ENCODE data around the gene AK9. TPM values are rescaled to one million over a fixed set of nuclear protein-coding genes. Genes with fewer than 3 reads are reported as not detected.
"Not testable (repeated sequence)": the region's sequence is repeated elsewhere in the genome, so short reads cannot be mapped to it uniquely, and the experiment has no call there.

The AK9 gene
- total and polyA plus RNA-seq, 2 of the 4 experiments (the other 2 are of a cell fraction) = 1.7 to 1.8 TPM

DNA sequence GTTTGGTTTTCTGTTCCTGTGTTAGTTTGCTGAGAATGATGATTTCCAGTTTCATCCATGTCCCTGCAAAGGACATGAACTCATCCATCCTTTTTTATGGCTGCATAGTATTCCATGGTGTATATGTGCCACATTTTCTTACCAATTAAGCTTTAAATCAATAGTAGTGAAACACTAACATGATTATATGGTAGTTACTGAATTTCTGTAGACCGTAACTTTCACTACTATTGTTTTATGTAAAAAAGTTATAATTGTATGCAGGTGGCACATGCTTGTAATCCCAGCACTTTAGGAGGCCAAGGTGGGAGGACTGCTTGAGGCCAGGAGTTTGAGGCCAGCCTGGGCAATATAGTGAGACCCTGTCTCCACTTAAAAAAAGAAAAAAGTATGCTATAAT lies 229.8 kb downstream of the AK9 start:
- Histone ChIP-seq H3K79me1 (ENCODE audit: low read depth in 1 of 2, low read length in 2 of 2) (peaks cover 15 to 34% of the 10 kb centered on the region in 2 experiments), H3K36me3 (ENCODE audit: control insufficient read depth, insufficient read depth, low read length) (peaks cover 17% of the 10 kb centered on the region)
- DNase-seq; H2BK5ac ChIP-seq (ENCODE audit: low read depth, low read length, poor library complexity, severe bottlenecking); H4K8ac ChIP-seq (ENCODE audit: low read depth in 2 of 2, low read length in 2 of 2); H2BK120ac ChIP-seq (ENCODE audit: low read depth, low read length); in situ Hi-C loops (cut with MboI; ENCODE audit: low sequenced_read_pairs); H2AK9ac ChIP-seq (replicated peaks; ENCODE audit: low read depth, low read length, poor library complexity); dilution Hi-C loops (cut with HindIII; ENCODE audit: low sequenced_read_pairs, unreplicated experiment); H3K4me1 ChIP-seq (ENCODE audit: control insufficient read depth, insufficient read depth, low read length); H3K27me3 ChIP-seq (ENCODE audit: control insufficient read depth, insufficient read depth, low read length); H3K9ac ChIP-seq (ENCODE audit: low read depth, low read length); H3K18ac ChIP-seq (ENCODE audit: low read depth, low read length); H3K4me3 ChIP-seq (ENCODE audit: insufficient read depth, low read depth, low read length); H2AK5ac ChIP-seq (ENCODE audit: low read depth, low read length); ATAC-seq (ENCODE audit: low read depth); H2BK20ac ChIP-seq (ENCODE audit: low read depth, low read length); H4K20me1 ChIP-seq (ENCODE audit: insufficient read depth, low read length); H3K27ac ChIP-seq (ENCODE audit: insufficient read depth, low read length); H3K4me2 ChIP-seq (ENCODE audit: low read depth, low read length); H4K5ac ChIP-seq (ENCODE audit: low read depth, low read length); BruUV-seq (replicated peaks); H3K23ac ChIP-seq (ENCODE audit: low read depth, low read length); H3K14ac ChIP-seq (replicated peaks; ENCODE audit: low read depth, low read length); H3K9me3 ChIP-seq (ENCODE audit: control insufficient read depth, insufficient read depth, low read length); H2BK15ac ChIP-seq (ENCODE audit: low read depth, low read length); H4K91ac ChIP-seq (ENCODE audit: insufficient read depth, low read depth, low read length); H2AFZ ChIP-seq (replicated peaks; ENCODE audit: low read length, poor library complexity); H3K4ac ChIP-seq (ENCODE audit: low read depth, low read length); intact Hi-C loops (cut with micrococcal nuclease); H3K9me1 ChIP-seq (ENCODE audit: insufficient read depth, low read length); H3K56ac ChIP-seq (ENCODE audit: extremely low read depth, insufficient read depth, low read length); POLR2A ChIA-PET (ENCODE audit: unreplicated experiment): not testable (repeated sequence)
- no CpG with 5 or more reads among the region's 1 CpG for WGBS, 2 experiments (ENCODE audit: extremely low coverage in 2 of 2, insufficient read length in 1 of 2)
- CTCF ChIA-PET = interaction anchor here (0.6 kb wide), 1 partner anchor 24 kb away, joined by 3 read pairs; no protein-coding TSS in a partner anchor
